K562 (cell line): ENCODE measurements around the gene ASB13. TPM values are rescaled to one million over a fixed set of nuclear protein-coding genes. Genes with fewer than 3 reads are reported as not detected.

Experiments
- ATAC-seq: fragments of 200-7000 bp; cut with Tn5 transposase; 3 replicates; pipeline ENCODE4 v1.9.1; 2020; ENCODE audit warnings: moderate library complexity
- BruUV-seq: library from RNA; stranded (reverse); fragments of 400-500 nt; replicated peaks from 2 replicates; lab custom pipeline; 2021; lab: Mats Ljungman, UMichigan
- CTCF ChIA-PET: fragments of 300-600 bp; formaldehyde crosslinking; extraction: SDS; loops from one replicate; lab custom pipeline; 2021; ENCODE audit warnings: low intra/inter-chr PET ratio; lab: Yijun Ruan, JAX
- POLR2A ChIA-PET: fragments of 300-600, 350-650 bp; sonication (Branson Sonifier 250); formaldehyde crosslinking; extraction: SDS; loops from one replicate; lab custom pipeline; 2021; ENCODE audit warnings: antibody characterized with exemption, inconsistent platforms; lab: Yijun Ruan, JAX
- DNase-seq, 4 experiments: peaks; one replicate each; pipeline versions ENCODE4 v3.0.0 to v3.0.0-alpha.2; 2011 to 2018; ENCODE audit warnings: low spot score in 3 of 4, mixed read lengths in 3 of 4; ENCODE audit errors: extremely low read depth in 1 of 4
- FAIRE-seq: peaks from 2 replicates; lab custom pipeline; 2011; peaks lifted over from hg19 to GRCh38; lab: Jason Lieb, UNC
- H2AFZ ChIP-seq: 2 replicates; pipeline ENCODE4 v1.6.0; 2011; ENCODE audit warnings: low read depth, low read length, control low read depth, inconsistent platforms
- H3K27ac ChIP-seq: fragments of 200-600 bp; 3 replicates; pipeline ENCODE4 v1.8.0; 2011; ENCODE audit warnings: low read depth, mild to moderate bottlenecking, control low read depth, inconsistent platforms, low read length, moderate library complexity, mixed read lengths; ENCODE audit errors: extremely low read depth
- H3K27me3 ChIP-seq, 2 experiments: fragments of 300-600 bp in 1 of 2; 2 replicates in 1 of 2; 3 replicates in 1 of 2; pipeline versions ENCODE4 v1.6.0 to v1.8.0; 2011; ENCODE audit warnings: inconsistent platforms in 2 of 2, low read length in 2 of 2, mild to moderate bottlenecking in 1 of 2, mixed read lengths in 1 of 2, moderate library complexity in 1 of 2; ENCODE audit not compliant: control insufficient read depth in 2 of 2, insufficient read depth in 2 of 2
- H3K36me3 ChIP-seq: fragments of 300-600 bp; 3 replicates; pipeline ENCODE4 v1.8.0; 2011; ENCODE audit warnings: mild to moderate bottlenecking, low read length, inconsistent platforms; ENCODE audit not compliant: control insufficient read depth, insufficient read depth
- H3K4me1 ChIP-seq, 2 experiments: fragments of 200-600 bp in 1 of 2; replicated peaks in 1 of 2; 2 replicates in 1 of 2; 3 replicates in 1 of 2; pipeline versions ENCODE4 v1.5.1 to v1.8.0; 2011; ENCODE audit warnings: inconsistent platforms in 2 of 2, low read length in 2 of 2, mild to moderate bottlenecking in 1 of 2, mixed read lengths in 1 of 2, moderate library complexity in 1 of 2; ENCODE audit not compliant: control insufficient read depth in 2 of 2, insufficient read depth in 2 of 2
- H3K4me2 ChIP-seq: 2 replicates; pipeline ENCODE4 v1.6.1; 2011; ENCODE audit warnings: low read length, control low read depth, inconsistent platforms, mixed read lengths; ENCODE audit not compliant: insufficient read depth
- H3K4me3 ChIP-seq: fragments of 200-600 bp; sonication (generic), shearing (Covaris generic); 2 replicates; pipeline ENCODE4 v1.5.1; 2016; ENCODE audit warnings: control low read depth, inconsistent platforms
- H3K79me2 ChIP-seq: fragments of 200-600 bp; 3 replicates; pipeline ENCODE4 v1.8.0; 2011; ENCODE audit warnings: low read length, inconsistent platforms; ENCODE audit not compliant: control insufficient read depth, insufficient read depth
- H3K9ac ChIP-seq, 2 experiments: 2 replicates each; pipeline versions ENCODE4 v1.6.0 to v1.6.1; 2011; ENCODE audit warnings: low read depth in 2 of 2, low read length in 2 of 2, control low read depth in 1 of 2, inconsistent platforms in 1 of 2, mild to moderate bottlenecking in 1 of 2, mixed read lengths in 1 of 2; ENCODE audit not compliant: insufficient read depth in 1 of 2
- H3K9me1 ChIP-seq: one replicate; pipeline ENCODE4 v1.6.0; 2011; ENCODE audit warnings: inconsistent platforms, mild to moderate bottlenecking, low read length, moderate library complexity; ENCODE audit not compliant: control insufficient read depth, insufficient read depth
- H3K9me3 ChIP-seq: replicated peaks from 2 replicates; pipeline ENCODE4 v1.5.1; 2011; ENCODE audit warnings: low read depth, low read length, inconsistent platforms; ENCODE audit not compliant: control insufficient read depth, insufficient read depth
- H4K20me1 ChIP-seq: replicated peaks from 2 replicates; pipeline ENCODE4 v1.6.1; 2011; ENCODE audit warnings: low read length, inconsistent platforms, mixed read lengths; ENCODE audit not compliant: control insufficient read depth, insufficient read depth
- CBFA2T2 ChIP-seq: fragments of 450-650 bp; conservative IDR thresholded peaks from 2 replicates; pipeline ENCODE4 v1.6.1; 2017; ENCODE audit warnings: mild to moderate bottlenecking
- GATAD2A ChIP-seq: fragments of 450-650 bp; IDR thresholded peaks from 2 replicates; pipeline ENCODE4 v1.6.1; 2017
- NBN ChIP-seq: fragments of 450-650 bp; IDR thresholded peaks from 2 replicates; pipeline ENCODE4 v1.6.1; 2016; ENCODE audit warnings: low read depth, mild to moderate bottlenecking
- POLR2G ChIP-seq: fragments of 200-400 bp; formaldehyde crosslinking; IDR thresholded peaks from 2 replicates; pipeline ENCODE4 v1.6.1; 2017; ENCODE audit warnings: low read depth, mild to moderate bottlenecking, antibody characterized with exemption, low read length, moderate library complexity
- RBM34 ChIP-seq: fragments of 200-400 bp; formaldehyde crosslinking; IDR thresholded peaks from 2 replicates; pipeline ENCODE4 v1.6.1; 2018; ENCODE audit warnings: low read length, borderline replicate concordance; ENCODE audit not compliant: insufficient read depth
- RERE ChIP-seq: sonication (generic); formaldehyde crosslinking; IDR thresholded peaks from 2 replicates; pipeline ENCODE4 v1.8.0; 2023; ENCODE audit warnings: missing genetic modification reagents, mild to moderate bottlenecking, borderline replicate concordance
- SRSF7 ChIP-seq: fragments of 200-400 bp; formaldehyde crosslinking; optimal IDR thresholded peaks from 2 replicates; pipeline ENCODE3; 2017; ENCODE audit warnings: mild to moderate bottlenecking, low read depth, low read length
- SUPT5H ChIP-seq: fragments of 450-650 bp; IDR thresholded peaks from 2 replicates; pipeline ENCODE4 v1.6.1; 2016
- TBP ChIP-seq: optimal IDR thresholded peaks from 2 replicates; pipeline ENCODE3; 2011; ENCODE audit warnings: low read depth, low read length, improper control_type of control experiment
- ZNF696 ChIP-seq: fragments of 250-450 bp; sonication (Bioruptor Pico); conservative IDR thresholded peaks from 2 replicates; pipeline ENCODE4 v1.4.0; 2020; ENCODE audit warnings: mild to moderate bottlenecking, moderate library complexity
- ZNF778 ChIP-seq: fragments of 450-650 bp; formaldehyde crosslinking; IDR thresholded peaks from 2 replicates; pipeline ENCODE4 v1.4.0; 2020; ENCODE audit warnings: mild to moderate bottlenecking, moderate library complexity
- WGBS: fragments of 100-300 bp; shearing (Covaris generic); methylation state at CpG from one replicate; pipeline ENCODE4 v1.1.6; 2016; ENCODE audit warnings: low coverage, mixed read lengths; ENCODE audit not compliant: insufficient coverage; ENCODE audit errors: missing lambda C conversion rate; 5-methylcytosine and 5-hydroxymethylcytosine counted together
- in situ Hi-C: fragments of 300-500 bp; cut with MboI; formaldehyde crosslinking; loops from 4 replicates; pipeline ENCODE4 v1.15.0; 2018; ENCODE audit warnings: inconsistent platforms, mixed read lengths
- intact Hi-C: fragments of 100-400 bp; cut with micrococcal nuclease; formaldehyde crosslinking; loops from 2 replicates; pipeline ENCODE4 v1.14.2; 2022
- polyA plus RNA-seq, 8 experiments: library from polyadenylated mRNA; depleted of rRNA in 4 of 8; stranded (reverse) in 5 of 8; unstranded in 3 of 8; fragments of >200 nt; fragmentation: Nextera tagmentation in 2 of 8; fragmentation: Illumina TruSeq in 1 of 8; extraction: Ambion mirVana in 2 of 8; extraction: Trizol in 1 of 8; gene quantifications; 2 replicates each; pipeline versions ENCODE4 v1.2.1 to v1.2.3, GENCODE V29; 2011 to 2014; ENCODE audit warnings: inconsistent platforms in 1 of 8, missing spikeins in 1 of 8
- total RNA-seq, 7 experiments: library from RNA; depleted of rRNA in 6 of 7; stranded (reverse); fragments of >200 nt in 6 of 7; fragmentation: Illumina TruSeq in 2 of 7; extraction: Trizol in 2 of 7; gene quantifications; 2 replicates each; pipeline versions ENCODE4 v1.2.1 to v1.2.3, GENCODE V29; 2011 to 2021; ENCODE audit warnings: low replicate concordance in 1 of 7
- TF ChIP-seq, protein P1 (sequence below): sonication (generic); formaldehyde crosslinking; IDR thresholded peaks from 2 replicates; pipeline ENCODE4 v1.8.1; 2022; ENCODE audit warnings: missing genetic modification reagents
- TF ChIP-seq, protein P2 (sequence below): IDR thresholded peaks from 2 replicates; pipeline ENCODE4 v1.6.1; 2011; ENCODE audit warnings: borderline replicate concordance, low read depth, mild to moderate bottlenecking, moderate library complexity, low read length; ENCODE audit not compliant: insufficient read depth, poor library complexity, severe bottlenecking

Gene ASB13
- total and polyA plus RNA-seq, 9 of the 15 experiments (the other 6 are each of a cell fraction or from before 2014, with no cell fraction given): 5.2 to 28.8 (median 16.9) TPM

DNA sequence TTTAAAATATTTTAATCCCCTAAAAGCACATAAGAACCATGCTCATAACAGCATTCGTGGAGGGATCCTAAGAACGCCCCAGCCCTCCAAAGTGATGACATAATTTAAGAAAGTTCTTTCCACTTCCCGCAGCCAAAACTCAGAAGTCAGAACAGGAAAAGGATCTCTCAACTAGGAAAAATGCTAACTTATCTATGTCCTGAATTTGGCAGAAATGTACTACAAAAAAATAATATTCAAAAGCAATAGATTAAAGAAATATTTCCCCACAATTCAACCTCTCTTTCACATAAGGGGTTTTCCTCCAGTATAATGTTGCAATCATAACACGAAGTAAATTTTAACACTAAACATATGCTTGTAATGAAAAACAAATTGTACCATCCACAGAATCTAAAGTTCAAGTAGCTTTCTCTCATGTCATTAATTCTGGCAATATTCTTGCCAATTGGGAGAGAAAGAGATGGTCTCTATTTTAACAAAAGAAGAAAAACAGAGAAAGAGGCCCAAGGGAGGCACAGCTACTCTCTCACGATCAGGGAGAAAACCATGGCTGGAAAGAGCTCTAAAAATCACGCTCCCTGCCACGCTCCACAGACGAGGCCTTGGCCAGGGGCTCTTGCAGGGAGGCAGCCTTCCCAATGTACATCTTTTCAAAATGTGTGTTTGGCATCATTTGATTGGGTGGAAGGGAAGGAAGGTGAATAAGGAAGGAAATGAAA is 22.9 kb downstream of the ASB13 start:
- Histone ChIP-seq H3K4me2 (no peak overlapping the region), H4K20me1 (no peaks in the 10 kb centered on the region), H2AFZ (no peak overlapping the region), H3K27ac (no peak overlapping the region), H3K4me3 (no peak overlapping the region), H3K9me3 (no peaks in the 10 kb centered on the region), H3K27me3 (no peaks in the 10 kb centered on the region), H3K9ac (no peak overlapping the region), H3K79me2 (no peaks in the 10 kb centered on the region), H3K9me1 (no peaks in the 10 kb centered on the region), H3K4me1 (peaks cover 0 to 5% of the 10 kb centered on the region in 2 experiments; a peak in 1 of 5 replicates), H3K36me3 (peaks cover 31% of the 10 kb centered on the region; the same call in 2 of the 3 replicates)
- ATAC-seq: no peak
- intact Hi-C loops: no loop called here
- DNase-seq: no peak
- 70% methylated on average over 8 of the region's 8 CpGs for WGBS
- in situ Hi-C loops: no loop called here
- BruUV-seq: no TSS peak
- ChIA-PET POLR2A (no interaction called here), CTCF (no interaction called here)
- no peak for FAIRE-seq
- TF ChIP-seq NBN (no peak), ZNF696 (CRISPR knock-in tag) (no peak), GATAD2A (no peak), SRSF7 (no peak), POLR2G (no peak), TBP (no peak), RERE (no peak), ZNF778 (CRISPR knock-in tag) (no peak), SUPT5H (no peak), CBFA2T2 (no peak), RBM34 (no peak)
- TF ChIP-seq, protein P1, sequence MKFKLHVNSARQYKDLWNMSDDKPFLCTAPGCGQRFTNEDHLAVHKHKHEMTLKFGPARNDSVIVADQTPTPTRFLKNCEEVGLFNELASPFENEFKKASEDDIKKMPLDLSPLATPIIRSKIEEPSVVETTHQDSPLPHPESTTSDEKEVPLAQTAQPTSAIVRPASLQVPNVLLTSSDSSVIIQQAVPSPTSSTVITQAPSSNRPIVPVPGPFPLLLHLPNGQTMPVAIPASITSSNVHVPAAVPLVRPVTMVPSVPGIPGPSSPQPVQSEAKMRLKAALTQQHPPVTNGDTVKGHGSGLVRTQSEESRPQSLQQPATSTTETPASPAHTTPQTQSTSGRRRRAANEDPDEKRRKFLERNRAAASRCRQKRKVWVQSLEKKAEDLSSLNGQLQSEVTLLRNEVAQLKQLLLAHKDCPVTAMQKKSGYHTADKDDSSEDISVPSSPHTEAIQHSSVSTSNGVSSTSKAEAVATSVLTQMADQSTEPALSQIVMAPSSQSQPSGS (CRISPR knock-in tag): no peak
- TF ChIP-seq, protein P2, sequence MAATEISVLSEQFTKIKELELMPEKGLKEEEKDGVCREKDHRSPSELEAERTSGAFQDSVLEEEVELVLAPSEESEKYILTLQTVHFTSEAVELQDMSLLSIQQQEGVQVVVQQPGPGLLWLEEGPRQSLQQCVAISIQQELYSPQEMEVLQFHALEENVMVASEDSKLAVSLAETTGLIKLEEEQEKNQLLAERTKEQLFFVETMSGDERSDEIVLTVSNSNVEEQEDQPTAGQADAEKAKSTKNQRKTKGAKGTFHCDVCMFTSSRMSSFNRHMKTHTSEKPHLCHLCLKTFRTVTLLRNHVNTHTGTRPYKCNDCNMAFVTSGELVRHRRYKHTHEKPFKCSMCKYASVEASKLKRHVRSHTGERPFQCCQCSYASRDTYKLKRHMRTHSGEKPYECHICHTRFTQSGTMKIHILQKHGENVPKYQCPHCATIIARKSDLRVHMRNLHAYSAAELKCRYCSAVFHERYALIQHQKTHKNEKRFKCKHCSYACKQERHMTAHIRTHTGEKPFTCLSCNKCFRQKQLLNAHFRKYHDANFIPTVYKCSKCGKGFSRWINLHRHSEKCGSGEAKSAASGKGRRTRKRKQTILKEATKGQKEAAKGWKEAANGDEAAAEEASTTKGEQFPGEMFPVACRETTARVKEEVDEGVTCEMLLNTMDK: no peak
